Colon (tissue), 2 donors: ENCODE results near the gene SENP6.
"Not testable (repeated sequence)": the region's sequence is repeated elsewhere in the genome, so short reads cannot be mapped to it uniquely, and the experiment has no call there.

Experiments
- FAIRE-seq: peaks from 2 replicates; lab custom pipeline; 2012; peaks lifted over from hg19 to GRCh38; lab: Jason Lieb, UNC
- donor health status: control.
- donor health status: control.

Gene SENP6

GRCh38 chr6:75601304-75602245 is at the start of gene SENP6:
Gene SENP6, plus strand, starts transcription at chr6:75601880. Its CDS starts 645 bp downstream, at chr6:75602525.
- no peak for FAIRE-seq

- FAIRE-seq, result no peak
These were observed 45.4 kb upstream of the SENP6 start for GRCh38 chr6:75556240-75556639.

- FAIRE-seq, result no peak
These were observed 44.6 kb upstream of the SENP6 start for GRCh38 chr6:75557068-75557467.

- FAIRE-seq, result no peak
These were observed 38.6 kb upstream of the SENP6 start for GRCh38 chr6:75563032-75563431.

- no peak for FAIRE-seq
These were observed 35.4 kb upstream of the SENP6 start for GRCh38 chr6:75566137-75566767.

GRCh38 chr6:75568100-75568499 is 33.6 kb upstream of the SENP6 start:
- FAIRE-seq, result no peak

- FAIRE-seq, result no peak
These were observed 32.7 kb upstream of the SENP6 start for GRCh38 chr6:75568965-75569364.

- FAIRE-seq, result not testable (repeated sequence)
These were observed 31.0 kb upstream of the SENP6 start for GRCh38 chr6:75570671-75571070.

GRCh38 chr6:75572072-75572471 is 29.6 kb upstream of the SENP6 start:
- FAIRE-seq, result no peak

GRCh38 chr6:75579951-75580350 is 21.7 kb upstream of the SENP6 start:
- FAIRE-seq, result no peak

- no peak for FAIRE-seq
These were observed 20.4 kb upstream of the SENP6 start for GRCh38 chr6:75581231-75581630.

- not testable (repeated sequence) for FAIRE-seq
These were observed 17.1 kb upstream of the SENP6 start for GRCh38 chr6:75584552-75584951.

GRCh38 chr6:75588948-75589347 is 12.7 kb upstream of the SENP6 start:
- no peak for FAIRE-seq

GRCh38 chr6:75590370-75590769 is 11.3 kb upstream of the SENP6 start:
- no peak for FAIRE-seq

- FAIRE-seq, result not testable (repeated sequence)
These were observed 5.3 kb upstream of the SENP6 start for GRCh38 chr6:75596380-75596779.

GRCh38 chr6:75600768-75601167 is 912 bp upstream of the SENP6 start:
- FAIRE-seq, result no peak

GRCh38 chr6:75602246-75603105 is 796 bp downstream of the SENP6 start:
- FAIRE-seq, result no peak

GRCh38 chr6:75603106-75603420 is 1.4 kb downstream of the SENP6 start:
- no peak for FAIRE-seq

- no peak for FAIRE-seq
These were observed 2.6 kb downstream of the SENP6 start for GRCh38 chr6:75604294-75604693.

GRCh38 chr6:75605635-75606034 is 4.0 kb downstream of the SENP6 start:
- FAIRE-seq, result no peak

- FAIRE-seq, result no peak
These were observed 6.6 kb downstream of the SENP6 start for GRCh38 chr6:75608304-75608703.

- FAIRE-seq, result no peak
These were observed 7.4 kb downstream of the SENP6 start for GRCh38 chr6:75608956-75609533.
